ENCODE data around the gene ATF1.

Gene ATF1

DNA sequence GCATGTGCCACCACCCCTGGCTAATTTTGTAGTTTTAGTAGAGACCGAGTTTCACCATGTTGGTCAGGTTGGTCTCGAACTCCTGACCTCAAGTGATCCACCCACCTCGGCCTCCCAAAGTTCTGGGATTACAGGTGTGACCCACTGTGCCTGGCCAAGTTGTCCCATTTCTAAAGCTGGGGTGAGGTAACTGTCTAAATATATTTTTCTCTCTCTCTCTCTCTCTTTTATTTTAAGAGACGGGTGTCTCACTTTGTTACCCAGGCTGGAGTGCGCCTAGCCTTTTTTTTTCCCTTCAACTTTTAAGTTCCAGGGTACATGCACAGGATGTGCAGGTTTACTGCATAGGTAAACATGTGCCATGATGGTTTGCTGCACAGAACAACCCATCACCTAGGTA is 8.6 kb downstream of the ATF1 start:
- Histone ChIP-seq H2AFZ (ENCODE audit: low read depth, low read length) (no peak overlapping the region), H3K9me3 (ENCODE audit: insufficient read depth, low read length) (no peaks in the 10 kb centered on the region), H3K9ac (ENCODE audit: low read length) (no peak overlapping the region), H3K4me2 (ENCODE audit: low read length) (no peak overlapping the region), H3K4me1 (ENCODE audit: low read length) (peaks cover 22% of the 10 kb centered on the region), H4K20me1 (ENCODE audit: insufficient read depth, low read length) (no peaks in the 10 kb centered on the region), H3K27me3 (ENCODE audit: low read depth, low read length) (no peaks in the 10 kb centered on the region), H3K27ac (ENCODE audit: low read length) (no peak overlapping the region), H3K79me2 (ENCODE audit: low read length) (peaks cover 49% of the 10 kb centered on the region), H3K4me3 (ENCODE audit: low read length) (no peak overlapping the region), H3K36me3 (replicated peaks; ENCODE audit: low read depth, low read length) (peaks cover 2% of the 10 kb centered on the region)
- TF ChIP-seq EZH2phosphoT487 (IDR thresholded peaks at IDR 0.05; ENCODE audit: low read depth) (no peak), CTCF (IDR thresholded peaks at IDR 0.05; ENCODE audit: low read depth, low read length) (no peak)

DNA sequence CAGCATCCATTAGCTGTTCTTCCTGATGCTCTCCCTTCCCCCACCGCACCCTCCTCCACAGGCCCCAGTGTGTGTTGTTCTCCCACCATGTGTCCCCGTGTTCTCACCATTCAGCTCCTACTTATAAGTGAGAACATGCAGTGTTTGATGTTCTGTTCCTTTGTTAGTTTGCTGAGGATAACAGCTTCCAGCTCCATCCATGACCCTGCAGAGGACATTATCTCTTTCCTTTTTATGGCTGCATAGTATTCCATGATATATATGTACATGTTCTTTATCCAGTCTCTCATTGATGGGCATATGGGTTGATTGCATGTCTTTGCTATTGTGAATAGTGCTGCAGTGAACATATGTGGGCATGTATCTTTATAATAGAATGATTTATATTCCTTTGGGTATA is 9.0 kb downstream of the ATF1 start:
- H3K27me3 ChIP-seq (ENCODE audit: low read depth, low read length) = no peaks in the 10 kb centered on the region
- no peaks in the 10 kb centered on the region for H4K20me1 ChIP-seq (ENCODE audit: insufficient read depth, low read length)
- H3K9ac ChIP-seq (ENCODE audit: low read length) = no peak overlapping the region
- H3K4me3 ChIP-seq (ENCODE audit: low read length) = no peak overlapping the region
- H3K27ac ChIP-seq (ENCODE audit: low read length) = no peak overlapping the region
- H3K36me3 ChIP-seq (replicated peaks; ENCODE audit: low read depth, low read length) = peaks cover 2% of the 10 kb centered on the region
- H3K9me3 ChIP-seq (ENCODE audit: insufficient read depth, low read length) = no peaks in the 10 kb centered on the region
- TF ChIP-seq CTCF (IDR thresholded peaks at IDR 0.05; ENCODE audit: low read depth, low read length) (no peak), EZH2phosphoT487 (IDR thresholded peaks at IDR 0.05; ENCODE audit: low read depth) (no peak)
- H3K4me1 ChIP-seq (ENCODE audit: low read length) = peaks cover 23% of the 10 kb centered on the region
- H3K4me2 ChIP-seq (ENCODE audit: low read length) = no peak overlapping the region
- H3K79me2 ChIP-seq (ENCODE audit: low read length) = peaks cover 49% of the 10 kb centered on the region
- no peak overlapping the region for H2AFZ ChIP-seq (ENCODE audit: low read depth, low read length)

DNA sequence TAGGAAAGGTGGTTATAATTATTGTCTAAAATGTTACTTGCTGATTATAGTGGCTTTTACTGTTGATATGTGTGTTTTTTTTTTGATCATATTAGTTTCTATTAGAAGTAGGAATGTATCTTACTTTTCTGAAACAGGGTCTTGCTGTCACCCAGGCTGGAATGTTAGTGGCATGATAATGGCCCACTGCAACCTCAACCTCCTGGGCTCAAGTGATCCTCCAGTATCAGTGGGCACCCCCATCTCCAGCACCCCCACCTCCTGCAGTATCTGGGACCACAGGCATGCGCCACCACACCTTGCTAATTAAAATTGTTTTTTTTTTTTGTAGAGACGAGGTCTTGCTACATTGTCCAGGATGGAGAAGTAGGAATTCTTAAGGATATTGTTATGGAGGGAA is 11.3 kb downstream of the ATF1 start:
- H3K4me1 ChIP-seq (ENCODE audit: low read length) = peaks cover 23% of the 10 kb centered on the region

More for the DNA sequence above, 11.3 kb downstream of the ATF1 start:
- no peak overlapping the region for H3K9ac ChIP-seq (ENCODE audit: low read length)
- peaks cover 44% of the 10 kb centered on the region for H3K79me2 ChIP-seq (ENCODE audit: low read length)
- TF ChIP-seq CTCF (IDR thresholded peaks at IDR 0.05; ENCODE audit: low read depth, low read length) (no peak), EZH2phosphoT487 (IDR thresholded peaks at IDR 0.05; ENCODE audit: low read depth) (no peak)
- no peak overlapping the region for H3K4me3 ChIP-seq (ENCODE audit: low read length)
- H2AFZ ChIP-seq (ENCODE audit: low read depth, low read length) = no peak overlapping the region
- no peak overlapping the region for H3K4me2 ChIP-seq (ENCODE audit: low read length)
- H3K36me3 ChIP-seq (replicated peaks; ENCODE audit: low read depth, low read length) = no peaks in the 10 kb centered on the region
- no peaks in the 10 kb centered on the region for H3K9me3 ChIP-seq (ENCODE audit: insufficient read depth, low read length)
- no peaks in the 10 kb centered on the region for H4K20me1 ChIP-seq (ENCODE audit: insufficient read depth, low read length)
- H3K27ac ChIP-seq (ENCODE audit: low read length) = no peak overlapping the region
- no peaks in the 10 kb centered on the region for H3K27me3 ChIP-seq (ENCODE audit: low read depth, low read length)
